IMR-90 (cell line): Measurements from ENCODE around the gene NT5E. TPM values are rescaled to one million over a fixed set of nuclear protein-coding genes. Genes with fewer than 3 reads are reported as not detected.

Experiments
- ATAC-seq: fragments of 200-7000 bp; cut with Tn5 transposase; 2 replicates; pipeline ENCODE4 v1.9.1; 2020; ENCODE audit warnings: low read depth, mild to moderate bottlenecking, moderate library complexity
- BruUV-seq: library from RNA; stranded (reverse); fragments of 400-500 nt; replicated peaks from 2 replicates; lab custom pipeline; 2021; lab: Mats Ljungman, UMichigan
- CTCF ChIA-PET: fragments of 300-600 bp; formaldehyde crosslinking; extraction: SDS; loops from one replicate; lab custom pipeline; 2021; ENCODE audit warnings: antibody characterized with exemption; lab: Yijun Ruan, JAX
- POLR2A ChIA-PET: fragments of 300-600 bp; sonication (Branson Sonifier 250); formaldehyde crosslinking; loops from one replicate; lab custom pipeline; 2022; ENCODE audit warnings: antibody characterized with exemption; ENCODE audit not compliant: unreplicated experiment; lab: Charles Lee
- DNase-seq: peaks from one replicate; pipeline ENCODE4 v3.0.0; 2013
- H2AFZ ChIP-seq: replicated peaks from 2 replicates; pipeline ENCODE3; 2013; ENCODE audit warnings: low read length, mild to moderate bottlenecking; ENCODE audit not compliant: poor library complexity
- H2AK5ac ChIP-seq: 2 replicates; pipeline ENCODE4 v1.6.1; 2013; ENCODE audit warnings: low read depth, low read length, inconsistent platforms
- H2AK9ac ChIP-seq: replicated peaks from 2 replicates; pipeline ENCODE3; 2013; ENCODE audit warnings: mild to moderate bottlenecking, low read depth, low read length, moderate library complexity; ENCODE audit not compliant: poor library complexity
- H2BK120ac ChIP-seq: 2 replicates; pipeline ENCODE4 v1.6.1; 2013; ENCODE audit warnings: low read depth, low read length, inconsistent platforms
- H2BK15ac ChIP-seq: 3 replicates; pipeline ENCODE4 v1.6.1; 2013; ENCODE audit warnings: low read depth, low read length, inconsistent platforms
- H2BK20ac ChIP-seq: 2 replicates; pipeline ENCODE4 v1.6.1; 2013; ENCODE audit warnings: low read depth, mild to moderate bottlenecking, inconsistent platforms, low read length, moderate library complexity
- H2BK5ac ChIP-seq: 2 replicates; pipeline ENCODE4 v1.6.1; 2013; ENCODE audit warnings: mild to moderate bottlenecking, low read depth, low read length, inconsistent platforms; ENCODE audit not compliant: poor library complexity, severe bottlenecking
- H3K14ac ChIP-seq: replicated peaks from 2 replicates; pipeline ENCODE4 v1.6.1; 2013; ENCODE audit warnings: low read depth, low read length, inconsistent platforms
- H3K18ac ChIP-seq: 2 replicates; pipeline ENCODE4 v1.6.1; 2013; ENCODE audit warnings: low read depth, low read length, control low read depth
- H3K23ac ChIP-seq: 2 replicates; pipeline ENCODE4 v1.6.1; 2013; ENCODE audit warnings: low read depth, low read length, inconsistent platforms
- H3K27ac ChIP-seq: 2 replicates; pipeline ENCODE4 v1.5.1; 2013; ENCODE audit warnings: mild to moderate bottlenecking, control low read depth, low read length; ENCODE audit not compliant: insufficient read depth
- H3K27me3 ChIP-seq: 2 replicates; pipeline ENCODE4 v1.6.1; 2013; ENCODE audit warnings: low read length; ENCODE audit not compliant: control insufficient read depth, insufficient read depth
- H3K36me3 ChIP-seq: 2 replicates; pipeline ENCODE4 v1.6.1; 2013; ENCODE audit warnings: low read length, mixed read lengths; ENCODE audit not compliant: control insufficient read depth, insufficient read depth
- H3K4ac ChIP-seq: 2 replicates; pipeline ENCODE4 v1.6.1; 2013; ENCODE audit warnings: low read depth, low read length, inconsistent platforms
- H3K4me1 ChIP-seq: 2 replicates; pipeline ENCODE4 v1.6.1; 2013; ENCODE audit warnings: low read length, mixed read lengths; ENCODE audit not compliant: control insufficient read depth, insufficient read depth
- H3K4me2 ChIP-seq: 2 replicates; pipeline ENCODE4 v1.6.1; 2013; ENCODE audit warnings: low read depth, mild to moderate bottlenecking, control low read depth, low read length, moderate library complexity
- H3K4me3 ChIP-seq: 2 replicates; pipeline ENCODE4 v1.5.1; 2013; ENCODE audit warnings: low read depth, mild to moderate bottlenecking, control low read depth, low read length, moderate library complexity; ENCODE audit not compliant: insufficient read depth
- H3K56ac ChIP-seq: 2 replicates; pipeline ENCODE4 v1.6.1; 2013; ENCODE audit warnings: low read length, inconsistent platforms; ENCODE audit not compliant: insufficient read depth; ENCODE audit errors: extremely low read depth
- H3K79me1 ChIP-seq, 2 experiments: 2 replicates each; pipeline ENCODE4 v1.6.1; 2013; ENCODE audit warnings: low read length in 2 of 2, inconsistent platforms in 1 of 2, low read depth in 1 of 2
- H3K9ac ChIP-seq: 2 replicates; pipeline ENCODE4 v1.6.1; 2013; ENCODE audit warnings: low read depth, low read length, control low read depth
- H3K9me1 ChIP-seq: 2 replicates; pipeline ENCODE4 v1.6.1; 2013; ENCODE audit warnings: low read length, inconsistent platforms; ENCODE audit not compliant: insufficient read depth
- H3K9me3 ChIP-seq: 2 replicates; pipeline ENCODE4 v1.6.1; 2013; ENCODE audit warnings: low read length; ENCODE audit not compliant: control insufficient read depth, insufficient read depth
- H4K20me1 ChIP-seq: 2 replicates; pipeline ENCODE4 v1.6.1; 2013; ENCODE audit warnings: low read length, inconsistent platforms; ENCODE audit not compliant: insufficient read depth
- H4K5ac ChIP-seq: 2 replicates; pipeline ENCODE4 v1.6.1; 2013; ENCODE audit warnings: mild to moderate bottlenecking, low read depth, low read length, control low read depth
- H4K8ac ChIP-seq, 2 experiments: 2 replicates each; pipeline ENCODE4 v1.6.1; 2013; ENCODE audit warnings: low read depth in 2 of 2, low read length in 2 of 2, control low read depth in 1 of 2, inconsistent platforms in 1 of 2
- H4K91ac ChIP-seq: 2 replicates; pipeline ENCODE4 v1.6.1; 2013; ENCODE audit warnings: low read depth, low read length, inconsistent platforms; ENCODE audit not compliant: insufficient read depth
- RCOR1 ChIP-seq: IDR thresholded peaks from 2 replicates; pipeline ENCODE4 v1.6.1; 2012; ENCODE audit warnings: mild to moderate bottlenecking, low read length, improper control_type of control experiment; ENCODE audit not compliant: insufficient replicate concordance
- WGBS, 2 experiments: methylation state at CpG; one replicate each; pipeline versions ENCODE4 v1.1.5 to v1.1.7; 2013; ENCODE audit warnings: missing lambda C conversion rate in 2 of 2; ENCODE audit not compliant: insufficient read length in 1 of 2; ENCODE audit errors: extremely low coverage in 2 of 2; 5-methylcytosine and 5-hydroxymethylcytosine counted together
- dilution Hi-C: fragments of 300-500 bp; cut with HindIII; formaldehyde crosslinking; loops from one replicate; pipeline ENCODE4 v1.14.3; 2018; ENCODE audit warnings: low sequenced_read_pairs; ENCODE audit not compliant: unreplicated experiment
- in situ Hi-C: fragments of 300-500 bp; cut with MboI; formaldehyde crosslinking; loops from 3 replicates; pipeline ENCODE4 v1.14.3; 2019; ENCODE audit warnings: low sequenced_read_pairs, inconsistent platforms, mixed read lengths
- intact Hi-C: fragments of 100-400 bp; cut with micrococcal nuclease; formaldehyde crosslinking; loops from 2 replicates; pipeline ENCODE4 v1.10.0; 2022
- polyA plus RNA-seq, 3 experiments: library from polyadenylated mRNA; depleted of rRNA; stranded (reverse); fragments of >200 nt; gene quantifications; 2 replicates each; pipeline ENCODE4 v1.2.3, GENCODE V29; 2012; ENCODE audit warnings: low replicate concordance in 1 of 3
- total RNA-seq: library from RNA; depleted of rRNA; stranded (reverse); fragments of >200 nt; gene quantifications from 2 replicates; pipeline ENCODE4 v1.2.3, GENCODE V29; 2012
- TF ChIP-seq, protein P1 (sequence below): fragments of 150-350 bp; IDR thresholded peaks from 2 replicates; pipeline ENCODE4 v1.6.1; 2016; ENCODE audit warnings: low read depth, mild to moderate bottlenecking, low read length, moderate library complexity, borderline replicate concordance

Gene NT5E
- total and polyA plus RNA-seq, 2 of the 4 experiments (the other 2 are of a cell fraction) = 153 to 280 TPM

DNA sequence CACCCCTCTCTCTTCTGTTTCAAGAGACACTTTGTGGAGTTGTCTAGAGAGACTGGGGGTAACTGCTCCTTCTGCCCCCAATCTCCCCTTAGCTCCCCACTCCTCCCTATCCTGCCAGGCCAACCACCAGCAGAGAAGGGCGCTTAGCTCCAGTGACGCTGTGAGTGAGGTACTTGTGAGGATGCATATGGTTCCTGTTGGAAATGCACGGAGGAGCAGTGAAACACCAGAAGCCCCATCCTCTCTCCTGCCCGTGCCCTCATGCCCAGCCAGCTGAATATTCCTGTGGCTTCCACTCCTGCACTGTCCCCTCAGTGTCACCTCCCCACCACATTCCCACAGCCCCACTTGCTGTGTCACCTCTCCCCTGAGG is 11.9 kb downstream of the NT5E start:
- H4K91ac ChIP-seq = peak overlapping the region; percentile 46
- peak overlapping the region; percentile 79; the same call in 2 of the 3 replicates for H2BK15ac ChIP-seq
- H3K4me3 ChIP-seq = no peak overlapping the region
- TF ChIP-seq, protein P1, sequence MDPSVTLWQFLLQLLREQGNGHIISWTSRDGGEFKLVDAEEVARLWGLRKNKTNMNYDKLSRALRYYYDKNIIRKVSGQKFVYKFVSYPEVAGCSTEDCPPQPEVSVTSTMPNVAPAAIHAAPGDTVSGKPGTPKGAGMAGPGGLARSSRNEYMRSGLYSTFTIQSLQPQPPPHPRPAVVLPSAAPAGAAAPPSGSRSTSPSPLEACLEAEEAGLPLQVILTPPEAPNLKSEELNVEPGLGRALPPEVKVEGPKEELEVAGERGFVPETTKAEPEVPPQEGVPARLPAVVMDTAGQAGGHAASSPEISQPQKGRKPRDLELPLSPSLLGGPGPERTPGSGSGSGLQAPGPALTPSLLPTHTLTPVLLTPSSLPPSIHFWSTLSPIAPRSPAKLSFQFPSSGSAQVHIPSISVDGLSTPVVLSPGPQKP = no peak
- no peak for TF ChIP-seq RCOR1
- H3K79me1 ChIP-seq = peaks cover 49 to 68% of the 10 kb centered on the region in 2 experiments
- peak overlapping the region; percentile 27 for H2BK20ac ChIP-seq
- WGBS, 2 experiments = 100% methylated on average over 1 of the region's 4 CpGs; no CpG with 5 or more reads in 1 of the 2 experiments
- peak overlapping the region; percentile 66 for H3K23ac ChIP-seq
- H3K4me1 ChIP-seq = peaks cover 48% of the 10 kb centered on the region
- H3K9me1 ChIP-seq = peaks cover 48% of the 10 kb centered on the region
- H2BK120ac ChIP-seq = peak overlapping the region; percentile 69
- no peak overlapping the region for H2AFZ ChIP-seq
- in situ Hi-C loops (no loop called here), dilution Hi-C loops (no loop called here), intact Hi-C loops (no loop called here)
- no peak for DNase-seq
- H4K8ac ChIP-seq = peak overlapping the region; percentile 41 to 51; a peak in 3 of 4 replicates
- peak overlapping the region; percentile 90 for H2BK5ac ChIP-seq
- no peak overlapping the region for H3K4me2 ChIP-seq
- peaks cover 28% of the 10 kb centered on the region for H4K20me1 ChIP-seq
- no peak overlapping the region; the same call in 1 of the 2 replicates for H3K27ac ChIP-seq
- BruUV-seq = no TSS peak
- H3K18ac ChIP-seq = peak overlapping the region; percentile 55; the same call in 1 of the 2 replicates
- peaks cover 3% of the 10 kb centered on the region; the same call in 1 of the 2 replicates for H3K36me3 ChIP-seq
- ChIA-PET CTCF (interaction anchor here (2.0 kb wide), 1 partner anchor 21 kb away, joined by 6 read pairs; no protein-coding TSS in a partner anchor), POLR2A (no interaction called here)
- no peak for ATAC-seq
- peak overlapping the region; percentile 94 for H2AK5ac ChIP-seq
- H3K9me3 ChIP-seq = no peaks in the 10 kb centered on the region
- no peak overlapping the region for H3K9ac ChIP-seq
- peak overlapping the region; percentile 53 for H3K14ac ChIP-seq
- H4K5ac ChIP-seq = no peak overlapping the region; the same call in 1 of the 2 replicates
- no peak overlapping the region for H2AK9ac ChIP-seq
- H3K56ac ChIP-seq = no peak overlapping the region
- H3K4ac ChIP-seq = peak overlapping the region; percentile 77
- H3K27me3 ChIP-seq = no peaks in the 10 kb centered on the region
